GM18505 (cell line): ENCODE results near the gene BCAR1.

Source experiments
- ATAC-seq: cut with Tn5 transposase; IDR thresholded peaks from one replicate; pipeline ENCODE4 v1.9.1; 2021; ENCODE audit not compliant: unreplicated experiment
- POLR2A ChIP-seq: IDR thresholded peaks from 4 replicates; pipeline ENCODE4 v1.6.1; 2011; ENCODE audit warnings: borderline replicate concordance; ENCODE audit not compliant: insufficient read depth, insufficient read length; ENCODE audit errors: extremely low read depth

The BCAR1 gene

GRCh38 chr16:75251280-75252048 is at the start of gene BCAR1:
Gene BCAR1, minus strand, starts transcription at chr16:75251624. Its CDS starts 142 bp downstream, at chr16:75251482.
- ATAC-seq = peak; percentile 81
- TF ChIP-seq POLR2A = peak; percentile 49

- no peak for TF ChIP-seq POLR2A
- ATAC-seq = no peak
Observed at GRCh38 chr16:75298267-75298666, 46.8 kb upstream of the BCAR1 start.

- no peak for ATAC-seq
- TF ChIP-seq POLR2A = no peak
Observed at GRCh38 chr16:75296606-75297005, 45.2 kb upstream of the BCAR1 start.

- ATAC-seq = no peak
- no peak for TF ChIP-seq POLR2A
Observed at GRCh38 chr16:75294773-75295459, 43.5 kb upstream of the BCAR1 start.

- TF ChIP-seq POLR2A = no peak
- no peak for ATAC-seq
Observed at GRCh38 chr16:75293772-75294171, 42.3 kb upstream of the BCAR1 start.

- no peak for ATAC-seq
- no peak for TF ChIP-seq POLR2A
Observed at GRCh38 chr16:75293173-75293572, 41.7 kb upstream of the BCAR1 start.

GRCh38 chr16:75292691-75293090 is 41.3 kb upstream of the BCAR1 start:
- no peak for TF ChIP-seq POLR2A
- ATAC-seq = no peak

GRCh38 chr16:75289189-75289588 is 37.8 kb upstream of the BCAR1 start:
- ATAC-seq = no peak
- TF ChIP-seq POLR2A = no peak

- peak; percentile 71 for ATAC-seq
- no peak for TF ChIP-seq POLR2A
Observed at GRCh38 chr16:75288596-75289120, 37.2 kb upstream of the BCAR1 start.

- ATAC-seq = no peak
- no peak for TF ChIP-seq POLR2A
Observed at GRCh38 chr16:75288181-75288580, 36.8 kb upstream of the BCAR1 start.

GRCh38 chr16:75287708-75288107 is 36.3 kb upstream of the BCAR1 start:
- no peak for ATAC-seq

GRCh38 chr16:75286389-75286788 is 35.0 kb upstream of the BCAR1 start:
- no peak for ATAC-seq
- TF ChIP-seq POLR2A = no peak

More at GRCh38 chr16:75287708-75288107, 36.3 kb upstream of the BCAR1 start:
- no peak for TF ChIP-seq POLR2A

- no peak for ATAC-seq
- TF ChIP-seq POLR2A = no peak
Observed at GRCh38 chr16:75282466-75283281, 31.2 kb upstream of the BCAR1 start.
